Measurements from ENCODE around the gene MLLT1. TPM values are rescaled to one million over a fixed set of nuclear protein-coding genes. Genes with fewer than 3 reads are reported as not detected.

MLLT1 gene
- total and polyA plus RNA-seq, 2 donors (not counting 1 experiment from before 2014, with no cell fraction given), result 19.4 to 40.2 TPM

DNA sequence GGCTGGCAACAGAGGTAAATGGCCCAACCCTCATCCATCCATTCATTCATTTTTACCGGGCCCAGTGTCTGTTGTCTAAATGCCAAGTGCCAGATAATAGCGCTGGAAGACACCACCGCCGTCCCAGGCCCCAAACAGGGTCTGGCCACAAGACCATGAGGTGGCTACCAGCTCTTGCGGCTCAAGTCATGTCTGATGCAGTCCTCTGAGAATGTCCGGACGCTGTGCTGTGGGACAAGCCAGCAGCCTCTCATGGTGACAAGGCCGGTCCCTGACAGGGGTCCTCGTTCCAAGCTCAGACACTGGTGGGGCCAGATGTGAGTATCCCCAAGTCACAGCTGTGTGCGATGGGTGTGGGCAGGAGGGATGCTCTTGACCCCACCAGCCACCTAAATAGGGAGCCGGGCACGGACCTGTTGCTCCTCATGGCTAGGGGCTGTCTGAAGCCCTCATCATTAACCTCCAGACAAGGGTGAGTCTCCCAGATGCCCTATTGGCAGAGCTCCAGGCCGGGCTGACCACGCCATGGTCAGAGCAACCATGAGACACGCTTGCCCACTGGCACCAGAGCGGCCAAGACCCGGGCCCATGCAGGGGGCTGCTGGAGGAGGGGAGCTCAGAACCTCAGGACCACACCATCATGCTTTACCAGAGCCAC is 58.4 kb downstream of the MLLT1 start:
- peaks cover 21% of the 10 kb centered on the region for H4K20me1 ChIP-seq (ENCODE audit: control insufficient read depth, insufficient read depth, low read length, poor library complexity, severe bottlenecking)
- no peak overlapping the region for H3K9ac ChIP-seq (ENCODE audit: low read length)
- H3K4me2 ChIP-seq (replicated peaks; ENCODE audit: low read depth, low read length, poor library complexity, severe bottlenecking), result no peak overlapping the region
- H3K27ac Mint-ChIP-seq, result no peak overlapping the region
- no peaks in the 10 kb centered on the region for H3K9me3 ChIP-seq (ENCODE audit: control extremely low read depth in 1 of 3, control insufficient read depth in 2 of 3, insufficient read depth in 1 of 3, low read length in 2 of 3)
- no peaks in the 10 kb centered on the region for H3K27me3 Mint-ChIP-seq
- H2AFZ ChIP-seq (ENCODE audit: insufficient read depth, low read depth, low read length, poor library complexity, severe bottlenecking), result no peak overlapping the region
- H3K27me3 ChIP-seq (replicated peaks in 1 of 4; ENCODE audit: control extremely low read depth in 1 of 4, control insufficient read depth in 3 of 4, insufficient read depth in 4 of 4, low read length in 3 of 4), result no peaks in the 10 kb centered on the region
- no peak overlapping the region for H3K4me3 ChIP-seq (ENCODE audit: control extremely low read depth in 1 of 5, extremely low read depth in 1 of 5, insufficient read depth in 1 of 5, low read depth in 2 of 5, low read length in 4 of 5)
- no peaks in the 10 kb centered on the region for H3K9me3 Mint-ChIP-seq (ENCODE audit: insufficient read depth)
- H3K79me2 ChIP-seq (ENCODE audit: control insufficient read depth, insufficient read depth, low read length), result no peaks in the 10 kb centered on the region
- peaks cover 0 to 29% of the 10 kb centered on the region in 2 experiments for H3K36me3 ChIP-seq (replicated peaks in 1 of 2; ENCODE audit: control extremely low read depth in 1 of 2, control insufficient read depth in 1 of 2, extremely low read depth in 1 of 2, insufficient read depth in 2 of 2, low read length in 1 of 2)
- CTCF ChIA-PET, result interaction anchor here (0.9 kb wide), 1 partner anchor 295 kb away, joined by 3 read pairs; no protein-coding TSS in a partner anchor
- WGBS (ENCODE audit: insufficient coverage), result 94% methylated on average over 15 of the region's 17 CpGs
- H3K4me3 Mint-ChIP-seq, result no peak overlapping the region
- H3K4me1 ChIP-seq (ENCODE audit: control insufficient read depth in 2 of 2, insufficient read depth in 2 of 2, low read length in 2 of 2), result peaks cover 0 to 6% of the 10 kb centered on the region in 2 donors
- peaks cover 3% of the 10 kb centered on the region for H3K4me1 Mint-ChIP-seq
- TF ChIP-seq CTCF (IDR thresholded peaks at IDR 0.05) (no peak), EZH2 (IDR thresholded peaks at IDR 0.05; ENCODE audit: borderline replicate concordance, insufficient read depth, low read depth, low read length, poor library complexity, severe bottlenecking) (no peak)
- ATAC-seq (ENCODE audit: low read depth), result no peak
- DNase-seq, result no peak
- H3K27ac ChIP-seq (ENCODE audit: low read length in 2 of 2), result no peak overlapping the region
- POLR2A ChIA-PET, result no interaction called here
- intact Hi-C loops (cut with micrococcal nuclease), result no loop called here

GRCh38 chr19:6220385-6221191 is 59.2 kb downstream of the MLLT1 start:
- intact Hi-C loops (cut with micrococcal nuclease), result no loop called here
- DNase-seq (no peak), ATAC-seq (ENCODE audit: low read depth) (no peak)
- H3K36me3 ChIP-seq (replicated peaks in 1 of 2; ENCODE audit: control extremely low read depth in 1 of 2, control insufficient read depth in 1 of 2, extremely low read depth in 1 of 2, insufficient read depth in 2 of 2, low read length in 1 of 2), result peaks cover 0 to 21% of the 10 kb centered on the region in 2 experiments
- POLR2A ChIA-PET, result no interaction called here
- no peaks in the 10 kb centered on the region for H3K27me3 ChIP-seq (replicated peaks in 1 of 4; ENCODE audit: control extremely low read depth in 1 of 4, control insufficient read depth in 3 of 4, insufficient read depth in 4 of 4, low read length in 3 of 4)
- H3K79me2 ChIP-seq (ENCODE audit: control insufficient read depth, insufficient read depth, low read length), result no peaks in the 10 kb centered on the region
- H3K4me3 ChIP-seq (ENCODE audit: control extremely low read depth in 1 of 5, extremely low read depth in 1 of 5, insufficient read depth in 1 of 5, low read depth in 2 of 5, low read length in 4 of 5), result no peak overlapping the region
- H3K4me2 ChIP-seq (replicated peaks; ENCODE audit: low read depth, low read length, poor library complexity, severe bottlenecking), result no peak overlapping the region
- H3K27me3 Mint-ChIP-seq, result no peaks in the 10 kb centered on the region
- H3K9me3 ChIP-seq (ENCODE audit: control extremely low read depth in 1 of 3, control insufficient read depth in 2 of 3, insufficient read depth in 1 of 3, low read length in 2 of 3), result no peaks in the 10 kb centered on the region
- TF ChIP-seq EZH2 (IDR thresholded peaks at IDR 0.05; ENCODE audit: borderline replicate concordance, insufficient read depth, low read depth, low read length, poor library complexity, severe bottlenecking) (no peak), CTCF (IDR thresholded peaks at IDR 0.05) (no peak)
- no peaks in the 10 kb centered on the region for H3K9me3 Mint-ChIP-seq (ENCODE audit: insufficient read depth)
- peaks cover 21% of the 10 kb centered on the region for H4K20me1 ChIP-seq (ENCODE audit: control insufficient read depth, insufficient read depth, low read length, poor library complexity, severe bottlenecking)
- no peak overlapping the region for H2AFZ ChIP-seq (ENCODE audit: insufficient read depth, low read depth, low read length, poor library complexity, severe bottlenecking)
- no peak overlapping the region for H3K27ac ChIP-seq (ENCODE audit: low read length in 2 of 2)
- H3K4me1 Mint-ChIP-seq, result peaks cover 3% of the 10 kb centered on the region
- WGBS (ENCODE audit: insufficient coverage), result 84% methylated on average over 27 of the region's 28 CpGs
- CTCF ChIA-PET, result interaction anchor here (0.9 to 3.2 kb wide), 3 partner anchors 21 to 643 kb away, joined by 3 to 43 read pairs (median 10); no protein-coding TSS in a partner anchor
- H3K27ac Mint-ChIP-seq, result no peak overlapping the region
- H3K9ac ChIP-seq (ENCODE audit: low read length), result no peak overlapping the region
- H3K4me1 ChIP-seq (ENCODE audit: control insufficient read depth in 2 of 2, insufficient read depth in 2 of 2, low read length in 2 of 2), result peaks cover 0 to 6% of the 10 kb centered on the region in 2 donors
- H3K4me3 Mint-ChIP-seq, result no peak overlapping the region

Measured in B cell (primary cell).